H1 (cell line): Measurements from ENCODE around the gene SLC22A15. TPM values are rescaled to one million over a fixed set of nuclear protein-coding genes. Genes with fewer than 3 reads are reported as not detected.

Source experiments
- CTCF ChIA-PET: fragments of 300-600 bp; sonication (Branson Sonifier 250); formaldehyde crosslinking; loops from one replicate; lab custom pipeline; 2021; ENCODE audit not compliant: partially characterized antibody; lab: Charles Lee
- POLR2A ChIA-PET: fragments of 300-600 bp; sonication (Branson Sonifier 250); formaldehyde crosslinking; loops from one replicate; lab custom pipeline; 2021; ENCODE audit warnings: inconsistent platforms; ENCODE audit not compliant: partially characterized antibody; lab: Charles Lee
- DNase-seq, 2 experiments: peaks; one replicate each; pipeline versions ENCODE4 v3.0.0 to v3.0.0-alpha.2; 2010 to 2022; ENCODE audit warnings: low spot score in 2 of 2, low read depth in 1 of 2, mixed read lengths in 1 of 2
- FAIRE-seq: peaks from 2 replicates; lab custom pipeline; 2011; peaks lifted over from hg19 to GRCh38; lab: Jason Lieb, UNC
- H2AFZ ChIP-seq: 2 replicates; pipeline ENCODE4 v1.8.1; 2012; ENCODE audit warnings: low read length, inconsistent platforms
- H2AK5ac ChIP-seq: 2 replicates; pipeline ENCODE4 v1.6.1; 2013; ENCODE audit warnings: low read depth, low read length
- H2BK120ac ChIP-seq: replicated peaks from 2 replicates; pipeline ENCODE3; 2013; ENCODE audit warnings: low read depth, low read length, inconsistent platforms
- H2BK12ac ChIP-seq: 2 replicates; pipeline ENCODE4 v1.6.1; 2013; ENCODE audit warnings: low read depth, low read length
- H2BK15ac ChIP-seq: 2 replicates; pipeline ENCODE4 v1.6.1; 2013; ENCODE audit warnings: low read length
- H2BK20ac ChIP-seq: 2 replicates; pipeline ENCODE4 v1.6.1; 2013; ENCODE audit warnings: low read length
- H2BK5ac ChIP-seq: 2 replicates; pipeline ENCODE4 v1.6.1; 2013; ENCODE audit warnings: low read depth, low read length
- H3K14ac ChIP-seq: 2 replicates; pipeline ENCODE4 v1.6.1; 2013; ENCODE audit warnings: inconsistent platforms; ENCODE audit not compliant: insufficient read length
- H3K18ac ChIP-seq: 2 replicates; pipeline ENCODE4 v1.6.1; 2013; ENCODE audit warnings: low read length; ENCODE audit errors: extremely low read depth
- H3K23ac ChIP-seq: 2 replicates; pipeline ENCODE4 v1.6.1; 2013; ENCODE audit warnings: inconsistent platforms; ENCODE audit not compliant: insufficient read length
- H3K23me2 ChIP-seq: 2 replicates; pipeline ENCODE4 v1.6.1; 2013; ENCODE audit warnings: low read depth, low read length
- H3K27ac ChIP-seq: 2 replicates; pipeline ENCODE4 v1.6.1; 2011; ENCODE audit warnings: low read depth, low read length, inconsistent platforms
- H3K27me3 ChIP-seq, 4 experiments: replicated peaks in 1 of 4; 1 replicate in 1 of 4; 2 replicates in 3 of 4; pipeline versions ENCODE4 v1.6.1 to v1.8.1; 2011 to 2013; ENCODE audit warnings: low read length in 3 of 4, mild to moderate bottlenecking in 3 of 4, inconsistent platforms in 2 of 4, mixed read lengths in 2 of 4, moderate library complexity in 1 of 4; ENCODE audit not compliant: control insufficient read depth in 3 of 4, insufficient read depth in 3 of 4; ENCODE audit errors: extremely low read depth in 1 of 4
- H3K36me3 ChIP-seq, 4 experiments: 2 replicates each; pipeline versions ENCODE4 v1.6.1 to v1.8.1; 2011 to 2013; ENCODE audit warnings: mild to moderate bottlenecking in 4 of 4, low read length in 3 of 4, moderate library complexity in 2 of 4, control low read depth in 1 of 4, inconsistent platforms in 1 of 4; ENCODE audit not compliant: insufficient read depth in 4 of 4, control insufficient read depth in 2 of 4
- H3K4ac ChIP-seq: replicated peaks from 2 replicates; pipeline ENCODE3; 2013; ENCODE audit warnings: low read length, low read depth, mixed read lengths, inconsistent platforms; ENCODE audit not compliant: insufficient read length
- H3K4me1 ChIP-seq, 4 experiments: replicated peaks in 1 of 4; 1 replicate in 1 of 4; 2 replicates in 3 of 4; pipeline versions ENCODE4 v1.6.1 to v1.8.1; 2011 to 2013; ENCODE audit warnings: low read length in 3 of 4, inconsistent platforms in 2 of 4, mixed read lengths in 1 of 4; ENCODE audit not compliant: insufficient read depth in 4 of 4, control insufficient read depth in 3 of 4
- H3K4me2 ChIP-seq, 2 experiments: 2 replicates each; pipeline versions ENCODE4 v1.6.1 to v1.8.1; 2011 to 2013; ENCODE audit warnings: low read depth in 2 of 2, low read length in 2 of 2, control low read depth in 1 of 2, inconsistent platforms in 1 of 2, mild to moderate bottlenecking in 1 of 2; ENCODE audit not compliant: insufficient read depth in 1 of 2
- H3K4me3 ChIP-seq, 4 experiments: fragments of 200-600, 300-600 bp in 1 of 4; sonication (generic), shearing (Covaris generic), sonication (Bioruptor Twin) in 1 of 4; 2 replicates each; pipeline versions ENCODE4 v1.5.1 to v1.8.1; 2011 to 2016; ENCODE audit warnings: low read length in 4 of 4, low read depth in 3 of 4, control low read depth in 2 of 4, inconsistent platforms in 2 of 4, mild to moderate bottlenecking in 2 of 4, mixed read lengths in 1 of 4, moderate library complexity in 1 of 4; ENCODE audit not compliant: insufficient read depth in 2 of 4; ENCODE audit errors: extremely low read depth in 1 of 4
- H3K56ac ChIP-seq: replicated peaks from 2 replicates; pipeline ENCODE3; 2013; ENCODE audit warnings: low read depth, mild to moderate bottlenecking, mixed read lengths, low read length, inconsistent platforms; ENCODE audit not compliant: insufficient read length
- H3K79me1 ChIP-seq: 2 replicates; pipeline ENCODE4 v1.6.1; 2013; ENCODE audit warnings: low read depth, low read length, control low read depth
- H3K79me2 ChIP-seq, 2 experiments: 2 replicates each; pipeline versions ENCODE4 v1.6.1 to v1.8.1; 2012 to 2013; ENCODE audit warnings: low read length in 2 of 2, mild to moderate bottlenecking in 2 of 2, inconsistent platforms in 1 of 2; ENCODE audit not compliant: insufficient read depth in 2 of 2, control insufficient read depth in 1 of 2
- H3K9ac ChIP-seq, 4 experiments: replicated peaks in 1 of 4; 1 replicate in 1 of 4; 2 replicates in 3 of 4; pipeline versions ENCODE4 v1.6.1 to v1.8.1; 2011 to 2013; ENCODE audit warnings: low read depth in 3 of 4, low read length in 3 of 4, control low read depth in 2 of 4, mild to moderate bottlenecking in 2 of 4, moderate library complexity in 2 of 4, inconsistent platforms in 1 of 4; ENCODE audit errors: extremely low read depth in 1 of 4
- H3K9me3 ChIP-seq, 2 experiments: 2 replicates each; pipeline versions ENCODE4 v1.6.1 to v1.8.1; 2012 to 2013; ENCODE audit warnings: mild to moderate bottlenecking in 2 of 2, moderate library complexity in 2 of 2, control low read depth in 1 of 2, inconsistent platforms in 1 of 2, low read depth in 1 of 2, low read length in 1 of 2, mixed read lengths in 1 of 2; ENCODE audit not compliant: insufficient read depth in 2 of 2
- H4K20me1 ChIP-seq, 2 experiments: replicated peaks in 1 of 2; 2 replicates each; pipeline versions ENCODE3 to v1.8.1; 2011 to 2013; ENCODE audit warnings: inconsistent platforms in 2 of 2, low read length in 2 of 2, mild to moderate bottlenecking in 1 of 2; ENCODE audit not compliant: insufficient read depth in 2 of 2, control insufficient read depth in 1 of 2
- H4K5ac ChIP-seq: 2 replicates; pipeline ENCODE4 v1.6.1; 2013; ENCODE audit warnings: low read length, low read depth, mixed read lengths, inconsistent platforms; ENCODE audit not compliant: insufficient read length
- H4K8ac ChIP-seq: 2 replicates; pipeline ENCODE4 v1.8.0; 2013; ENCODE audit warnings: mild to moderate bottlenecking, moderate library complexity, low read length, inconsistent platforms; ENCODE audit not compliant: insufficient read depth; ENCODE audit errors: extremely low read depth
- H4K91ac ChIP-seq: replicated peaks from 2 replicates; pipeline ENCODE3; 2013; ENCODE audit warnings: low read length, mixed read lengths, inconsistent platforms; ENCODE audit not compliant: insufficient read length
- CTBP2 ChIP-seq: IDR thresholded peaks from 2 replicates; pipeline ENCODE4 v1.7.0; 2011; ENCODE audit warnings: borderline replicate concordance, mild to moderate bottlenecking, moderate library complexity, mixed read lengths, low read length; ENCODE audit not compliant: insufficient read depth, insufficient read length
- E2F6 ChIP-seq: IDR thresholded peaks from 2 replicates; pipeline ENCODE4 v1.6.1; 2012; ENCODE audit warnings: inconsistent platforms
- GTF2F1 ChIP-seq: IDR thresholded peaks from 2 replicates; pipeline ENCODE4 v1.6.1; 2012; ENCODE audit warnings: low read depth, low read length, improper control_type of control experiment, borderline replicate concordance
- NRF1 ChIP-seq: IDR thresholded peaks from 2 replicates; pipeline ENCODE4 v1.6.1; 2011; ENCODE audit warnings: mild to moderate bottlenecking, low read depth, low read length, improper control_type of control experiment
- RAD21 ChIP-seq, 2 experiments: IDR thresholded peaks in 1 of 2; conservative IDR thresholded peaks in 1 of 2; 2 replicates each; pipeline ENCODE4 v1.6.1; 2011; ENCODE audit warnings: low read depth in 2 of 2, low read length in 2 of 2, improper control_type of control experiment in 1 of 2, inconsistent platforms in 1 of 2, mild to moderate bottlenecking in 1 of 2, moderate library complexity in 1 of 2
- TEAD4 ChIP-seq: IDR thresholded peaks from 2 replicates; pipeline ENCODE4 v1.6.1; 2012; ENCODE audit warnings: low read depth, low read length, inconsistent platforms, mixed read lengths
- YY1 ChIP-seq: IDR thresholded peaks from 2 replicates; pipeline ENCODE4 v1.6.1; 2011; ENCODE audit warnings: low read depth, mild to moderate bottlenecking, low read length
- WGBS, 2 experiments: shearing (Covaris generic) in 1 of 2; methylation state at CpG; one replicate each; pipeline versions ENCODE4 v1.1.6 to v1.1.7; 2013 to 2015; ENCODE audit warnings: low lambda C conversion rate in 2 of 2, mixed read lengths in 2 of 2, inconsistent platforms in 1 of 2, low coverage in 1 of 2, missing lambda C conversion rate in 1 of 2; ENCODE audit not compliant: insufficient replicate concordance in 2 of 2, insufficient coverage in 1 of 2, insufficient read length in 1 of 2; ENCODE audit errors: extremely low coverage in 1 of 2, missing lambda C conversion rate in 1 of 2; 5-methylcytosine and 5-hydroxymethylcytosine counted together
- polyA plus RNA-seq, 7 experiments: library from polyadenylated mRNA; depleted of rRNA in 3 of 7; stranded (reverse) in 5 of 7; unstranded in 2 of 7; fragments of >200 nt in 5 of 7; fragments of 200-250 nt in 2 of 7; gene quantifications; 1 replicate in 5 of 7; 2 replicates in 1 of 7; 4 replicates in 1 of 7; pipeline versions ENCODE4 v1.2.1 to v1.2.3, GENCODE V29; 2011 to 2013; ENCODE audit warnings: missing spikeins in 2 of 7, mixed read lengths in 2 of 7
- total RNA-seq: library from RNA; stranded (reverse); fragmentation: NEBNext Ultra II Directional; extraction: Animal tissue kit (Norgen Biotek cat#: 25700); gene quantifications from 2 replicates; pipeline ENCODE4 v1.2.1, GENCODE V29; 2021

The SLC22A15 gene
- total and polyA plus RNA-seq, 2 of the 8 experiments (the other 6 are each of a cell fraction or from before 2014, with no cell fraction given): 3.2 to 3.3 TPM

GRCh38 chr1:115952547-115952946 lies 23.8 kb upstream of the SLC22A15 start:
- Histone ChIP-seq H2BK5ac (no peak overlapping the region), H3K4me2 (no peak overlapping the region), H2BK12ac (no peak overlapping the region)
- WGBS, 2 experiments: 0% methylated on average over 1 of the region's 1 CpG; no CpG with 5 or more reads in 1 of the 2 experiments
- POLR2A ChIA-PET: no interaction called here
- no peak for TF ChIP-seq YY1
- no peak for TF ChIP-seq E2F6
- no peak for TF ChIP-seq NRF1
- no peak for TF ChIP-seq RAD21 (IDR thresholded peaks at IDR 0.05 in 1 of 2, conservative IDR thresholded peaks at IDR 0.05 in 1 of 2; ENCODE audit: low read depth in 2 of 2, low read length in 2 of 2)
- no peak for TF ChIP-seq TEAD4
- TF ChIP-seq GTF2F1: no peak
- TF ChIP-seq CTBP2: no peak
- TF ChIP-seq, all 59 proteins: peak for 0
- Histone ChIP-seq H3K56ac (no peak overlapping the region), H2AFZ (no peak overlapping the region), H4K8ac (no peak overlapping the region), H3K9ac (no peak overlapping the region), H3K27me3 (no peaks in the 10 kb centered on the region), H3K23me2 (no peaks in the 10 kb centered on the region; the same call in 1 of the 2 replicates), H3K14ac (no peak overlapping the region), H4K5ac (no peak overlapping the region), H3K4me3 (no peak overlapping the region), H2BK15ac (0 out of 2 replicates have a peak overlapping the region, but pooled peaks have one; percentile 18), H3K27ac (no peak overlapping the region), H3K4me1 (peaks cover 2 to 8% (median 5%) of the 10 kb centered on the region in 4 experiments; a peak in 4 of 7 replicates), H3K23ac (no peak overlapping the region), H3K4ac (no peak overlapping the region), H3K79me1 (no peaks in the 10 kb centered on the region), H3K9me3 (no peaks in the 10 kb centered on the region), H3K36me3 (no peaks in the 10 kb centered on the region), H2BK20ac (no peak overlapping the region), H2BK120ac (no peak overlapping the region), H4K20me1 (no peaks in the 10 kb centered on the region), H4K91ac (no peak overlapping the region), H2AK5ac (no peak overlapping the region), H3K79me2 (no peaks in the 10 kb centered on the region), H3K18ac (no peak overlapping the region)
- no peak for FAIRE-seq
- CTCF ChIA-PET: interaction anchor here (0.8 kb wide), 1 partner anchor 16 kb away, joined by 3 read pairs; no protein-coding TSS in a partner anchor
- DNase-seq: no peak
